HG03025 (cell line): ENCODE data around the gene SEL1L3.

Experiments used
- ATAC-seq: cut with Tn5 transposase; IDR thresholded peaks from one replicate; pipeline ENCODE4 v1.9.1; 2021; ENCODE audit warnings: mild to moderate bottlenecking, moderate library complexity; ENCODE audit not compliant: unreplicated experiment, low FRiP score

SEL1L3 gene

GRCh38 chr4:25795566-25796454, 67.0 kb downstream of the SEL1L3 start:
- no peak for ATAC-seq

DNA sequence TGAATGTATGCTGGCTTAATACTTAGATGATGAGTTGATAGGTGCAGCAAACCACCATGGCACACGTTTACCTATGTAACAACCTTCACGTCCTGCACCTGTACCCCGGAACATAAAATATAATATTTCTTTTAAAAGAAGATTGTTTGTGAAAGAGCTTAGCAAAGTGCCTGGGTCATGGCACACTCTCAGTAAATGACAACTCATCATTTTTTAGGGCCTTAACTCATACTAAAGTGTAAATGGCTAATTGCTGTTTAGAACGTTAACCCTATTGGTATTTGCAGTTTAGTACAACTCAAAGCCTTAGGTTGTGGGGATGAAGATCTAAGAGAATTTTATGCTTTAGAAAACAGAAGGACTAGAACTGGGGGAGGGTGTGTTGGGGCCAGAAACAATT, 67.7 kb downstream of the SEL1L3 start:
- ATAC-seq, result no peak

DNA sequence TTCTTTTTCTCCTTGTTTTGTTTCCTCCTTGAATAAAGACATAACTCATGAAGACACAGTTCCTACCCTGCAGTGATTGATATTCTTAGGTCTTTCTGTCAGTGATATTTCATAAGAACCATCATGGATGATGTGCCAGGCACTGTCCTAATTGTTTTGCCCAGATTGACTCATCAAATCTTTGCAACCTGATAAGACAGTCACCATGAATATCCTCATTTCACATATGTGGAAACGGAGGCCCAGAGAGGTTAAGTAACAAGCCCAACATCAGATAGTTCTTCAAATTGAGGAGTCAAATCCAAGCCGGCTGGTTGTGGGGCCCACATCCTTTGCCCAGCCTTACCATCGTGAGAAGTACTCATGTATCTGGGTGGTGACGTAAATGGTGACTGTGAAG, 69.9 kb downstream of the SEL1L3 start:
- no peak for ATAC-seq

DNA sequence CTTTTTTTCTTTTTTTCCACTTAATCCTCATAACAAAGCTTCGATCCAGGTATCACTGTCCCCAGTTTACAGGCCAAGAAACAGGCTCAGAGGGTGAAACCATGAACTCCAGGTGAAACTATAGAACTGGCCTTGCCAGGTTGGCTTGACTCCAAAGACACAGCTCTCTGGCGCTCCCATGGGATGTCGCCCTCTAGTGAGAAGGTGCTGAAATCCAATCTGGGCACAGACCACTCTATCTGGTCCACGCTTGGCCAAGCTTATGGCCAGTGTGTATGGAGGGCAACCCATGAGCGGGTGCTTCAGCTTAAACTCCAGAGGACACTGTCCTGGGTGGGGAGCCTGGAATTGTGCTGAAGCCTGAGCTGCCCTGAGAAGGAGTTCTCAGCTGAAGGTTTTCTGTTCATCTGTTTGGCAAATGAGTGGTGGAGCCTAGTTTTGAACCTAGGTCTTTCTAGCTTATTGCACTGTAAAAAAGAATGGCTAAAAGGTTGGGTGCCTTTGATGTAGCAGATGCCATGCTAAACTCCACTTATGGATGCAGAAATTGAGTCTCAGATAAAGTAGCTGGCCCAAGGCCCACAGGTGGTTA, 70.5 kb downstream of the SEL1L3 start:
- ATAC-seq, result no peak

DNA sequence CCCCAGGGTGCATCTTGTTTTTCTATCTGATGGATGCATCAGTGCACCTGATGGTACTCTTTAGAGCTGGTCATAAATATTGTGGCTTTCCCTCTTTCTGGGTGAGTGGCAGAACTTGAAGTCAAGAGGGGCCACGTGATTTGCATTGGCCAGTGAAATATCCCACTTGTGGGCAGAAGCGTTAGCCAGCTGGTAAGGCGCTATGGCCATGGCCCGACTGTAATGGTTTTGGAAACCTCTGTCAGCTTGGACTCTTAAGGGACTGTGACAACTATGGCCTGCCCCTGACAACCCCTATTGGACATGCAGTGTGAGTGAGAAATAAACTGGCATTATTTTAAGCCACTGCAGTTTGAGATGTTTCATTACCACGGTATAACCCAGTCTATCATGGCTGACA, 72.8 kb downstream of the SEL1L3 start:
- ATAC-seq, result no peak

- ATAC-seq, result no peak
These were observed 74.0 kb downstream of the SEL1L3 start for GRCh38 chr4:25788703-25789238.

DNA sequence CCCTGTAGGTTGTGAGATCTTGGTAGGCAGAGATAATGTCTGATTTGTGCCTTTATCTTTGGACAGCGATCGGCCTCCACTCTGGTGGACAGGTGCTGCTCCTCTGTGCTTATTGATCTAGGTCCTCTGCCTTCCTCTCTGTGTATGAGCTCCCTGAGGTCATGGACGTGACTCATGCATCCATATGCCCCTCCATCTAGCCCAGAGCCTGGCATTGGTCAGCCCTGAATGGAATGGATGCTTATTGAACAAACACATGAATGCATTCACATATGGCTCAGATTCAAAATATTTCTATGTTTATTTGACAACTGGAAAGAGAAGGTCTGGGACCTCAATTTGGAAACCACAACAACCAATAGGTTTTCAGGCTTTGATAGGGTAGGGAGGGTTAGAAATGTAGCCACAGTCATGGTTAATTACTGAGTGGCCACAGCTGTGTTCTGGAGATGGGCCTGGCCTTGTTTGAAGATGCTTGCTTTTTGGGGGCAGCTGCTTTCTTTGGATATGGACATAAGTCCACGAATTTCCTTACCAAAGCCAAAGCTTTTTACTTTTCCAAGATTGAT, 76.2 kb downstream of the SEL1L3 start:
- no peak for ATAC-seq

- no peak for ATAC-seq
These were observed 78.8 kb downstream of the SEL1L3 start for GRCh38 chr4:25783943-25784342.

- ATAC-seq, result no peak
These were observed 79.7 kb downstream of the SEL1L3 start for GRCh38 chr4:25783126-25783525.

DNA sequence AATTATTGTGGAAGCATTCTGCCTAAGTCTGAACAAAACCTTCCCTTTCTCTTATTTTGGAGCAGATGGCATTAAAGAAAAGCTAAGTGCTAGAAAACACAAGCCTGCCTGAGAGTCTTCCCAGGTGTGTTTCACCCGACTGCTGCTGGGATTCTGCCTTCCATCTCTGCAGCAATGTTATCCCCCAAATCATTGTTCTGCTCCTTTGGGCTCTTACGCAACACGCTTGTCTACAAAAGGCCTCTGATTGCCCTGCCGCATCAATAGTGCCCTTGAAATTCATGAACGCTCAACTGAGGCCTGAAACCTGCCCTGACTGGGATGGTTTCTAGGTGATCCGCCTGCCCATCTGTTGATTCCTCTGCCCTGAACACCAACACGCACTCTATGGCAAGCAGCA, 80.3 kb downstream of the SEL1L3 start:
- no peak for ATAC-seq

DNA sequence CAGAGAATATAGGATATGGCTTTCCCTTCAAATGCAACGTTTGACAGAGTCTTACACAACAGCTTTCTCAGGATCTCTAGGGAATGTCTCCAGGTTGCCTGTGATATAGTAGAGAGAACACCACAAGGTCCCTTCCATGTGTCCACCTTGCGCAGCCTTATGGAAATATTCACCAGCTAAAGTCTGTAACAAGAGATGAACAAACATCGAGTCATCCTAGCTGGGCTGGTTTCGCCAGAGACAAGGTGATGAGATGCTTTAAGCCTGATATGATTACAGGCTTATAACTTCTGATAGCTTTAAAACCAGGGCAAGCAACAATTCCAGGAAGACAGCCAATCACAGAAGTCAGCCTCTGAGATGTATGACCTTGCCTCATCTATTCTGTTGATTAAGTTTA, 83.8 kb downstream of the SEL1L3 start:
- no peak for ATAC-seq

GRCh38 chr4:25776795-25777194, 86.0 kb downstream of the SEL1L3 start:
- no peak for ATAC-seq

DNA sequence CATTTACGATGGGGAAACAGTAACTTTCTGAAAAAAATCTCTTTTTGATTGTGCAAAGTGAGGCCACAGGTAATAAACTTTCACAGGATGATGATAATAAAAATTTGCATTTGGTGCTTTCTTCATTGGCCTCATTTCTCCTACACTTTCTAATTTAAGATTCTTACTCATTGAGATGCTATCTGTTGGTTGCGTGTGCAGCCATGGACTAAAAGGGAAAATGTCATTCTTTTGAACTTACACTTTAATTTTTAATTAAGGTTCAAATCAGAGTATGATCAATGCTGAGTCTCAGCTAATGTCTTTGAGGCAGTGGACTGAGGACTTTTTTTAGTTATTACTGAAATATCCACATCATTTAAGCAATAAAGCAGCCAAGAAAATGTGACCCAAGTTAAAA, 87.6 kb downstream of the SEL1L3 start:
- no peak for ATAC-seq

DNA sequence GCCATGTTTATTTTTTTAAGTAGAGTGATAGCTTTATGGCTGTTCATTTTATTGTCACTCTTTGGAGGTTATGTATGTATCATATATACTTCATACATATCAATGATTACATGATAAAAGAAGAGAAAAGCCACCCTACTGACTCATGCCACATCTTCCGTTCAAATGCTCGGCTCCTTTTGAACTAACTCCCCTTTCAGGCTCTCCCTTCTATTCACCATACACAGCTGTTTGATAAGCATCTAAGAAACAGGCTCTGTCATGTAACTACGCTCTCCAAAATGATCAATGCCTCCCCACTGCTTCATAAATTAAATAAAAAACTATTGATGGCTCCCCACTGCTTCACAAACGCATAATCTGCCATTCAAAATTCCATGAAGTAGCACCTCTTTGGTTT, 89.4 kb downstream of the SEL1L3 start:
- no peak for ATAC-seq

DNA sequence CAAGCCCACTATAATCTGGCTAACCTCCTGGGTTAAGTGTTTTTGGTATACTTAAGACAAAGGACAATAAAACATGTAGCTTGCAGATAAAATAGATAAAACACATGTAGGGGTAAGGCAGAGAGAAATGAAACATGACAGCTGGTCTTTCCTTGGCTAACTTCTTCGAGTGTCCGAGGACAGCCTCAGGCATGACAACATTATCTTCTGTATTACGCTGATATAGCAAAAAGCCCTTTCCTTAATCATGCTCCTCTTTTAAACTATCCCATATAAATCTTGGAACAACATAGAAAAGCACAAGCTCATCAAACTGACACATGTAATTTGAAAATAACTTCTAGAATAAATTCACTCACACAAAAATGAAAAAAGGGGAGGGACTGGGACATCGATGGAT, 91.1 kb downstream of the SEL1L3 start:
- no peak for ATAC-seq

DNA sequence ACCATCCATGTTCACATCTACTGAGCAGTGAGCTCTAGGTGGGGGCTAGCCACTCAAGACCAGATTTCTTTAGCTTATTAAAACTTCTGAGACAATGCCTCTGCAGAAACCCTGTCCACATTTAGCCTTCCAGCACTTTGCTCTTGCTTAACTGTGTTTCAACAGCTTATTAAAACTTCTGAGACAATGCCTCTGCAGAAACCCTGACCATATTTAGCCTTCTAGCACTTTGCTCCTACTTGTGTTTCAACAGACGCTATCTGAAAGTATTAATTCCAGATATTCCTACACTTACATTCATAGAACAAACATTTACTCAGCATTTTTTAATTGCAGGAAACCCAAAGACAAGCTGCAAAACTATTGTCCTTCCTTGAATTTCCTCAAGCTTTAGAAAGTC, 91.9 kb downstream of the SEL1L3 start:
- no peak for ATAC-seq

DNA sequence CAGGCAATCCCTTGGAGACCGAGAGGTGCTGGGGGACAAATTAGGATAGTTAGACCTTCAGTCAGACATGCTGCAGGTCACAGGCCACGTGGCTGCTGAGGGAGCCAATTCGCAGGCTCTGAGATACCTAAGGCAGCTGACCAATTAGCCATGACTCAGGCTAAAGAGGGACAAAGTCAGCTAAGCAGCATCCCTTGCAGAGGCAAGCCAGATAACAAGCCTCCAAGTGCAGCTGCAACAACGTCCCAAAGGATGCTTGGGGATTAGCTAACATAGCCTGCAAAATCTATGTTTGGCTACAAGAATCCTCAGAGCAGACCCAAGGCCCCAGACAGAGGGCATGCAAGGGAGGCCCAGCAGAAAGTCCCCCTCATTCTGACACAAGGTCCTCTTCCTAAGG, 93.5 kb downstream of the SEL1L3 start:
- ATAC-seq, result no peak

DNA sequence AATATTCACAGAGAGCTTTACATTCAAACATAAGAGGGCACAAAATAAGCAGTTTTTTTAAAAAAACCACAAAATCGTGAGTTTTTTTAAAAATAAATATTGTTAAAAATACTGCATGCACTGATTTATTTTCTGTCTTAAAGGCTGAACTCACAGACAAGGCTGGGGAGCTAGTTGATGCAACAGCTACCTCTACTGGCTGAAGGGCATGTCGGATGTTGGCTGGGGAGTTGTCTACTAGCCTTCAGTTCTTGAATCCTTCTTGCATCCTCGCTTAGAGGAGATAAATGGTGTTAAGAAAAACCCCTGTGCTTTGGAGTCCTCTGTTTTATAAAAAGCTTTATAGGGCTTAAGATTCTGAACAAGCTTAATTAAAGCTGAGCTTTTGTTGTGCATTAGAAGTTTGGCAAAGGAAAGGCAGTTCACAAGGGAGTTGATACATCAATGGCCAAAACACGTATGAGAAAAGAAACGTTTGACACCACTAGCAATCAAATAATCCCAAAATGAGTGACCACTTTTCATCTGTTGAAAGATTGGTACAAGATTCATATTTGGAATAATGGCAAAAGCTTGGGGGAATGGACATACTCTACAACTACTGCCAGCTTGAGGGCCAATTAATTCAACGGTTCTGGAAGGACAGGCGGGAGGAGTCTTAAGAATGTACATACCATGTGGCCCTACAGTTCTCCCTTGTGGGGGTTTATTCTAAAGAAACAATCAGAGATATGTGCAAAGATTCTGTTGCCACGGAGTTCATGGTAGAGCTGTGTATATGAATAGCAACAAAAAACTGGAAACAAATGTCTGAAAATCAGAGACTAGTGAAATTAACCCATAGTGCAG, 94.7 kb downstream of the SEL1L3 start:
- ATAC-seq, result no peak

GRCh38 chr4:25760518-25761157, 102.2 kb downstream of the SEL1L3 start:
- ATAC-seq, result no peak

DNA sequence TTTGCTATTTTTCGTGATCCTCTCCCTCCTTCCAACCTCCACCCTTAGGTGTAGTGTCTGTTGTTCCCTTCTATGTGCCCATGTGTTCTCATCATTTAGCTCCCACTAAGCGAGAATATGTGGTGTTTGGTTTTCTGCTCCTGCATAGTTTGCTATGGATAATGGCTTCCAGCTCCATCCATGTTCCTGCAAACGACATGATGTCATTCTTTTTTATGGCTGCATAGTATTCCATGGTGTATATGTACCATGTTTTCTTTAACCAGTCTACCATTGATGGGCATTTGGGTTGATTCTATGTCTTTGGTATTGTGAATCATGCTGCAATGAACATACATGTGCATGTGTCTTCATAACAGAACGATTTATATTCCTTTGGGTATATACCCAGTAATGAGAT, 102.7 kb downstream of the SEL1L3 start:
- ATAC-seq, result no peak
